Common myeloid progenitor, CD34-positive (primary cell): ENCODE measurements around the gene MLIP.

Source experiments
- CTCF ChIA-PET: fragments of 350-600 bp; sonication (Branson Sonifier 250); formaldehyde crosslinking; loops from one replicate; lab custom pipeline; 2021; ENCODE audit warnings: antibody characterized with exemption; lab: Charles Lee
- POLR2A ChIA-PET: fragments of 350-600 bp; sonication (Branson Sonifier 250); formaldehyde crosslinking; loops from one replicate; lab custom pipeline; 2021; ENCODE audit warnings: antibody characterized with exemption; lab: Charles Lee
- DNase-seq, 3 donors: peaks; one replicate each; pipeline versions ENCODE4 v3.0.0 to v3.0.0-alpha.2; 2013
- H3K27ac ChIP-seq, 2 experiments: 1 replicate in 1 of 2; 2 replicates in 1 of 2; pipeline ENCODE4 v1.7.0; 2013; ENCODE audit warnings: inconsistent platforms in 2 of 2, low read length in 2 of 2, mild to moderate bottlenecking in 2 of 2, low read depth in 1 of 2, moderate library complexity in 1 of 2; ENCODE audit not compliant: severe bottlenecking in 2 of 2, insufficient read depth in 1 of 2, poor library complexity in 1 of 2
- H3K27me3 ChIP-seq, 5 experiments: replicated peaks in 2 of 5; 1 replicate in 3 of 5; 2 replicates in 2 of 5; pipeline versions ENCODE4 v1.6.1 to v1.7.0; 2013; ENCODE audit warnings: low read length in 4 of 5, mild to moderate bottlenecking in 2 of 5, moderate library complexity in 2 of 5, inconsistent platforms in 1 of 5; ENCODE audit not compliant: insufficient read depth in 5 of 5, control insufficient read depth in 4 of 5
- H3K36me3 ChIP-seq, 4 experiments: 1 replicate in 2 of 4; 2 replicates in 2 of 4; pipeline versions ENCODE4 v1.6.1 to v1.7.0; 2013; ENCODE audit warnings: low read length in 3 of 4, control low read depth in 1 of 4, mild to moderate bottlenecking in 1 of 4; ENCODE audit not compliant: control insufficient read depth in 4 of 4, insufficient read depth in 4 of 4
- H3K4me1 ChIP-seq, 4 experiments: 1 replicate in 3 of 4; 2 replicates in 1 of 4; pipeline versions ENCODE4 v1.6.1 to v1.7.1; 2013; ENCODE audit warnings: low read length in 3 of 4, mild to moderate bottlenecking in 3 of 4, control low read depth in 1 of 4, inconsistent platforms in 1 of 4, moderate library complexity in 1 of 4; ENCODE audit not compliant: control insufficient read depth in 4 of 4, insufficient read depth in 4 of 4; ENCODE audit errors: control extremely low read depth in 1 of 4
- H3K4me3 ChIP-seq, 7 experiments: 1 replicate in 4 of 7; 2 replicates in 3 of 7; pipeline versions ENCODE4 v1.5.1 to v1.7.0; 2013; ENCODE audit warnings: mild to moderate bottlenecking in 7 of 7, low read length in 6 of 7, moderate library complexity in 6 of 7, inconsistent platforms in 2 of 7, low read depth in 2 of 7, control low read depth in 1 of 7; ENCODE audit not compliant: insufficient read depth in 4 of 7, control insufficient read depth in 1 of 7; ENCODE audit errors: extremely low read depth in 1 of 7
- H3K9me3 ChIP-seq, 5 experiments: 1 replicate in 4 of 5; 2 replicates in 1 of 5; pipeline versions ENCODE4 v1.6.1 to v1.7.1; 2013; ENCODE audit warnings: low read length in 4 of 5, mild to moderate bottlenecking in 2 of 5, inconsistent platforms in 1 of 5, low read depth in 1 of 5, moderate library complexity in 1 of 5; ENCODE audit not compliant: control insufficient read depth in 4 of 5, insufficient read depth in 2 of 5; ENCODE audit errors: control extremely low read depth in 1 of 5
- WGBS: methylation state at CpG from one replicate; pipeline ENCODE4 v1.1.5; 2013; ENCODE audit not compliant: insufficient coverage; 5-methylcytosine and 5-hydroxymethylcytosine counted together

Gene MLIP

GRCh38 chr6:54173089-54173488, 61.8 kb downstream of the MLIP start:
- ChIA-PET POLR2A (no interaction called here), CTCF (no interaction called here)
- H3K4me1 ChIP-seq: no peaks in the 10 kb centered on the region
- no peaks in the 10 kb centered on the region for H3K36me3 ChIP-seq
- no peaks in the 10 kb centered on the region for H3K27me3 ChIP-seq
- H3K9me3 ChIP-seq: peaks cover 0 to 1% (median 0%) of the 10 kb centered on the region in 5 experiments
- H3K27ac ChIP-seq: no peak overlapping the region
- H3K4me3 ChIP-seq: no peak overlapping the region
- no peak for DNase-seq

DNA sequence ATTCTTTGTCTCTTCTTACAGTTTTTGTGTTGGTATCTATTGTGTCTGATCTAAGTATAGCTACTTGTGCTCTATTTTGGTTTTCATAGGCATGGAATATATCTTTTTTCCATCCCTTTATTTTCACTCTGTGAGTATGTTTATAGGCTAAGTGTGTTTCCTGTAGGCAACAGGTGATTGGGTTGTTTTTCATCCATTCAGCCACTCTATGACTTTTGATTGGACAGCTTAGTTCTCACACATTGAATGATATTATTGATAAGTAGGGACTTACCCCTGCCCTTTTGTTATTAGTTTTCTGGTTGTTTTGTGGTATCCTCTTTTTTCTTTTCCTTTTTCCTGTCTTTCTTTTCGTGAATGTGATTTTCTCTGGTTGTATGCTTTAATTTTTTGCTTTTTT, 67.9 kb downstream of the MLIP start:
- WGBS: no CpG with 5 or more reads among the region's 1 CpG

DNA sequence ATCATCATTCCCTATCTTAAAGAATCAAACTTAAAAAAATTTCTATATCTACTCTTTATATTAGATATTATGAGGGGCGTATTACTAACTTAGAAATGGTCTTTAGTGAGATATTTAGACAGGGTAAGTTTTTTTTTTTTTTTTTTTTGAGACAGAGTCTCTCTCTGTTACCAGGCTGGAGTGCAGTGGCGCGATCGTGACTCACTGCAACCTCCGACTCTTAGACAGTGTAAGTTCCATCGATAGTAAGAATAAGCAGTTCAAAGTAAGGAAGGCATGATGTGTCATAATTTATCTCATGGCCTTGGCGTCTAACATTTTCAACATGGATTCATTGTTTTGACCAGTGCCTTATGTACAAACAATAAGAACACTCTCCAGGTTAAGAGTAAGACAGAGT, 72.4 kb downstream of the MLIP start:
- H3K9me3 ChIP-seq: no peaks in the 10 kb centered on the region
- CTCF ChIA-PET: no interaction called here
- H3K36me3 ChIP-seq: no peaks in the 10 kb centered on the region
- H3K4me3 ChIP-seq: no peak overlapping the region
- DNase-seq: no peak
- no peak overlapping the region for H3K27ac ChIP-seq
- H3K27me3 ChIP-seq: no peaks in the 10 kb centered on the region
- POLR2A ChIA-PET: no interaction called here
- 88% methylated on average over 4 of the region's 7 CpGs for WGBS
- H3K4me1 ChIP-seq: no peaks in the 10 kb centered on the region

More for the DNA sequence above, 67.9 kb downstream of the MLIP start:
- H3K27me3 ChIP-seq: no peaks in the 10 kb centered on the region
- no peaks in the 10 kb centered on the region for H3K36me3 ChIP-seq
- no peaks in the 10 kb centered on the region for H3K4me1 ChIP-seq
- no peaks in the 10 kb centered on the region for H3K9me3 ChIP-seq
- CTCF ChIA-PET: no interaction called here
- DNase-seq: no peak
- no peak overlapping the region for H3K27ac ChIP-seq
- POLR2A ChIA-PET: no interaction called here
- H3K4me3 ChIP-seq: no peak overlapping the region

- H3K27me3 ChIP-seq: no peaks in the 10 kb centered on the region
- H3K9me3 ChIP-seq: no peaks in the 10 kb centered on the region
- no peaks in the 10 kb centered on the region for H3K4me1 ChIP-seq
- no peak overlapping the region for H3K27ac ChIP-seq
- POLR2A ChIA-PET: no interaction called here
- CTCF ChIA-PET: no interaction called here
- DNase-seq: no peak
- H3K36me3 ChIP-seq: no peaks in the 10 kb centered on the region
- no peak overlapping the region for H3K4me3 ChIP-seq
- WGBS: 100% methylated on average over 1 of the region's 1 CpG
Observed at GRCh38 chr6:54185885-54186284, 74.6 kb downstream of the MLIP start.

- Histone ChIP-seq H3K4me3 (no peak overlapping the region), H3K27me3 (no peaks in the 10 kb centered on the region), H3K27ac (no peak overlapping the region), H3K9me3 (no peaks in the 10 kb centered on the region), H3K36me3 (no peaks in the 10 kb centered on the region), H3K4me1 (no peaks in the 10 kb centered on the region)
- DNase-seq: no peak
- CTCF ChIA-PET: no interaction called here
- WGBS: 100% methylated on average over 1 of the region's 2 CpGs
- POLR2A ChIA-PET: no interaction called here
Observed at GRCh38 chr6:54188846-54189245, 77.6 kb downstream of the MLIP start.

DNA sequence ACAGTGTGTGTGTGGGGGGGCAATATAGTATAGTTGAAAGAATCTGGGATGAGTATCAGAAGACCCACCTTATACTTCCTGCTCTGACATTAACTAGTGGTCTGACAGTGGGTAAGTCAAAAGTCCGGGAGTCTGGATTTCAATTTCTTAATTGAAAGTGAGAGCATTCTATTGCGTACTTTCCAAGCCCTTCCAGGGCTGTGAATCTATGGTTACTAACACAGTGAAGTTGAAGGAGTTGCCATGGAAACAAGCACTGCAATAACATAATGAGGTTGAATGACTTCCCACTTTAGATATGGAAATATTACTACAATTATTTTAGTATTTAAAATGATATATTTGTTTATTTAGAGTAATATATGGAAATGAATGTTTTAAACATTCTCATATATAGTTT, 80.2 kb downstream of the MLIP start:
- Histone ChIP-seq H3K27me3 (no peaks in the 10 kb centered on the region), H3K4me1 (no peaks in the 10 kb centered on the region), H3K4me3 (no peak overlapping the region), H3K27ac (no peak overlapping the region), H3K36me3 (no peaks in the 10 kb centered on the region), H3K9me3 (no peaks in the 10 kb centered on the region)
- no CpG with 5 or more reads among the region's 2 CpGs for WGBS
- ChIA-PET POLR2A (no interaction called here), CTCF (no interaction called here)
- peak in 1 of 3 donors; percentile 2 for DNase-seq

GRCh38 chr6:54192993-54193392, 81.8 kb downstream of the MLIP start:
- no peaks in the 10 kb centered on the region for H3K9me3 ChIP-seq
- no peak for DNase-seq
- POLR2A ChIA-PET: no interaction called here
- H3K36me3 ChIP-seq: no peaks in the 10 kb centered on the region
- no peaks in the 10 kb centered on the region for H3K4me1 ChIP-seq
- no peak overlapping the region for H3K27ac ChIP-seq
- CTCF ChIA-PET: no interaction called here
- H3K4me3 ChIP-seq: no peak overlapping the region
- H3K27me3 ChIP-seq: no peaks in the 10 kb centered on the region
- 94% methylated on average over 2 of the region's 3 CpGs for WGBS
